ENCODE data around the gene SCN10A.

The SCN10A gene

GRCh38 chr3:38724392-38724736 lies 91.7 kb downstream of the SCN10A start:
- DNase-seq (ENCODE audit: extremely low read depth, low read depth), result no peak
- no peak for TF ChIP-seq CTCF (IDR thresholded peaks at IDR 0.05; ENCODE audit: low read depth, low read length)

- no peak for TF ChIP-seq CTCF (IDR thresholded peaks at IDR 0.05; ENCODE audit: low read depth, low read length)
- no peak for DNase-seq (ENCODE audit: extremely low read depth, low read depth)
Observed at GRCh38 chr3:38723569-38724391, 92.2 kb downstream of the SCN10A start.

- DNase-seq (ENCODE audit: extremely low read depth, low read depth), result no peak
- no peak for TF ChIP-seq CTCF (IDR thresholded peaks at IDR 0.05; ENCODE audit: low read depth, low read length)
Observed at GRCh38 chr3:38722781-38723568, 93.0 kb downstream of the SCN10A start.

GRCh38 chr3:38721207-38721772 lies 94.7 kb downstream of the SCN10A start:
- TF ChIP-seq CTCF (IDR thresholded peaks at IDR 0.05; ENCODE audit: low read depth, low read length), result no peak
- no peak for DNase-seq (ENCODE audit: extremely low read depth, low read depth)

- no peak for TF ChIP-seq CTCF (IDR thresholded peaks at IDR 0.05; ENCODE audit: low read depth, low read length)
- DNase-seq (ENCODE audit: extremely low read depth, low read depth), result no peak
Observed at GRCh38 chr3:38720465-38720864, 95.6 kb downstream of the SCN10A start.

- TF ChIP-seq CTCF (IDR thresholded peaks at IDR 0.05; ENCODE audit: low read depth, low read length), result no peak
- DNase-seq (ENCODE audit: extremely low read depth, low read depth), result no peak
Observed at GRCh38 chr3:38717355-38718240, 98.4 kb downstream of the SCN10A start.

Data from AG09319 (cell line).